Breast epithelium (tissue), 4 donors: ENCODE results near the gene VAMP1. TPM values are rescaled to one million over a fixed set of nuclear protein-coding genes. Genes with fewer than 3 reads are reported as not detected.
"Not testable (repeated sequence)": the region's sequence is repeated elsewhere in the genome, so short reads cannot be mapped to it uniquely, and the experiment has no call there.

Source experiments
- DNase-seq, 2 donors: peaks; one replicate each; pipeline ENCODE4 v3.0.0-alpha.2; 2019; ENCODE audit warnings: low spot score in 2 of 2
- H3K27ac ChIP-seq, 2 donors: fragments of 200-600 bp; sonication (generic) in 1 of 2; one replicate each; pipeline ENCODE4 v1.5.1; 2016 to 2019; ENCODE audit warnings: mild to moderate bottlenecking in 1 of 2
- H3K27me3 ChIP-seq, 2 donors: fragments of 200-600 bp; sonication (generic) in 1 of 2; one replicate each; pipeline versions ENCODE4 v1.5.1 to v1.6.0; 2017 to 2019; ENCODE audit warnings: control low read depth in 1 of 2, mild to moderate bottlenecking in 1 of 2
- H3K36me3 ChIP-seq: fragments of 200-600 bp; one replicate; pipeline ENCODE4 v1.5.1; 2019
- H3K4me1 ChIP-seq, 2 donors: fragments of 200-600 bp; sonication (generic); one replicate each; pipeline ENCODE4 v1.5.1; 2016 to 2019; ENCODE audit warnings: control low read depth in 1 of 2
- H3K4me3 ChIP-seq, 3 donors: fragments of 200-600 bp; sonication (generic); 1 replicate in 2 of 3; 2 replicates in 1 of 3; pipeline ENCODE4 v1.5.1; 2016 to 2019; ENCODE audit warnings: mild to moderate bottlenecking in 3 of 3, moderate library complexity in 2 of 3
- H3K9me3 ChIP-seq, 2 donors: fragments of 200-600 bp; sonication (generic) in 1 of 2; one replicate each; pipeline ENCODE4 v1.5.1; 2016 to 2019; ENCODE audit warnings: control low read depth in 1 of 2
- POLR2A ChIP-seq: fragments of 450-650 bp; IDR thresholded peaks from one replicate; pipeline ENCODE4 v1.6.1; 2016; ENCODE audit warnings: antibody characterized with exemption, mild to moderate bottlenecking, moderate library complexity
- POLR2AphosphoS5 ChIP-seq, 3 donors: sonication (generic); formaldehyde crosslinking; IDR thresholded peaks; one replicate each; pipeline ENCODE4 v1.6.1; 2017; ENCODE audit warnings: antibody characterized with exemption in 3 of 3
- intact Hi-C: fragments of 100-400 bp; cut with DNase I; formaldehyde crosslinking; loops from one replicate; pipeline ENCODE4 v1.15.1; 2023; ENCODE audit warnings: low total_unique reads
- total RNA-seq, 3 donors: library from RNA; depleted of rRNA; stranded (reverse); fragments of >200 nt; gene quantifications; one replicate each; pipeline ENCODE4 v1.1.0, GENCODE V29; 2016
- TF ChIP-seq, protein P1 (sequence below), 3 donors: fragments of 450-650 bp; IDR thresholded peaks; one replicate each; pipeline ENCODE4 v1.5.1; 2016 to 2017; ENCODE audit warnings: antibody characterized with exemption in 3 of 3, mild to moderate bottlenecking in 3 of 3, moderate library complexity in 3 of 3

VAMP1 gene
- total RNA-seq, 3 donors from 2014 or later = 8.2 to 12.5 (median 11.1) TPM

DNA sequence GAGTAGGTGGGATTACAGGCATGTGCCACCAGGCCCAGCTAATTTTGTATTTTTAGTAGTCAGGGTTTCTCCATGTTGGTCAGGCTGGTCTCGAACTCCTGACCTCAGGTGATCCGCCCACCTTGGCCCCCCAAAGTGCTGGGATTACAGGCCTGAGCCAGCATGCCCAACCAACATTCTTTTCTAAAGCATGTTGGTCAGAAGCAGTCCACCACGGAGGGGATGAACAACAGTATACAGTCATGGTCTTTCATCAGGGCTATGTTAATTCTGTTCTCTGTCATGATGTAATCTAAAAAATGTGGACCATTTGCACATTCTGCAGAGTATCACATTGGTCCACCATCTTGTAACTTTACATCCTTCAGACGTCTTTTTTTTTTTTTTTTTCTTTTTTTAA is 19.0 kb upstream of the VAMP1 start:
- DNase-seq = no peak
- H3K27me3 ChIP-seq = no peaks in the 10 kb centered on the region
- no peaks in the 10 kb centered on the region for H3K9me3 ChIP-seq
- H3K36me3 ChIP-seq = no peaks in the 10 kb centered on the region
- TF ChIP-seq, protein P1, sequence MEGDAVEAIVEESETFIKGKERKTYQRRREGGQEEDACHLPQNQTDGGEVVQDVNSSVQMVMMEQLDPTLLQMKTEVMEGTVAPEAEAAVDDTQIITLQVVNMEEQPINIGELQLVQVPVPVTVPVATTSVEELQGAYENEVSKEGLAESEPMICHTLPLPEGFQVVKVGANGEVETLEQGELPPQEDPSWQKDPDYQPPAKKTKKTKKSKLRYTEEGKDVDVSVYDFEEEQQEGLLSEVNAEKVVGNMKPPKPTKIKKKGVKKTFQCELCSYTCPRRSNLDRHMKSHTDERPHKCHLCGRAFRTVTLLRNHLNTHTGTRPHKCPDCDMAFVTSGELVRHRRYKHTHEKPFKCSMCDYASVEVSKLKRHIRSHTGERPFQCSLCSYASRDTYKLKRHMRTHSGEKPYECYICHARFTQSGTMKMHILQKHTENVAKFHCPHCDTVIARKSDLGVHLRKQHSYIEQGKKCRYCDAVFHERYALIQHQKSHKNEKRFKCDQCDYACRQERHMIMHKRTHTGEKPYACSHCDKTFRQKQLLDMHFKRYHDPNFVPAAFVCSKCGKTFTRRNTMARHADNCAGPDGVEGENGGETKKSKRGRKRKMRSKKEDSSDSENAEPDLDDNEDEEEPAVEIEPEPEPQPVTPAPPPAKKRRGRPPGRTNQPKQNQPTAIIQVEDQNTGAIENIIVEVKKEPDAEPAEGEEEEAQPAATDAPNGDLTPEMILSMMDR (IDR thresholded peaks at IDR 0.05) = no peak
- no peak for TF ChIP-seq POLR2A
- TF ChIP-seq POLR2AphosphoS5 (IDR thresholded peaks at IDR 0.05) = no peak
- H3K27ac ChIP-seq = no peak overlapping the region
- intact Hi-C loops = no loop called here
- H3K4me1 ChIP-seq = peaks cover 3 to 6% of the 10 kb centered on the region in 2 donors
- no peak overlapping the region for H3K4me3 ChIP-seq

DNA sequence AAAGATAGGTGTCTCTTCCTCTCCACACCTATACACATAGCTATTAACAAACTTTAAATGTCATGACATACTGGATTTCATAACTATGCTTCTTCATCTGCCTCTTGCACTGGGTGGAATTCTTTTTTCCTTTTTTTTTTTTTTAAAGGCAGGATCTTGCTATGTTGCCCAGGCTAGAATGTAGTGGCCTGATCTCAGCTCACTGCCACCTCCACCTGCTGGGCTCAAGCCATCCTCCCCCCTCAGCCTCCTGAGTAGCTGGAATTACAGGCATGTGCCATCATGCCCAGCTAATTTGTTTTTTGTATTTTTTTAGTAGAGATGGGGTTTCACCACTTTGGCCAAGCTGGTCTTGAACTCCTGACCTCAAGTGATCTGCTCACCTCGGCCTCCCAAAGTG is 17.8 kb upstream of the VAMP1 start:
- no peaks in the 10 kb centered on the region for H3K27me3 ChIP-seq
- intact Hi-C loops = no loop called here
- DNase-seq = no peak
- TF ChIP-seq POLR2AphosphoS5 (IDR thresholded peaks at IDR 0.05) = no peak
- TF ChIP-seq, protein P1 (IDR thresholded peaks at IDR 0.05) = no peak
- TF ChIP-seq POLR2A = no peak
- peaks cover 0 to 4% of the 10 kb centered on the region in 2 donors for H3K4me1 ChIP-seq
- no peaks in the 10 kb centered on the region for H3K36me3 ChIP-seq
- H3K27ac ChIP-seq = no peak overlapping the region
- H3K9me3 ChIP-seq = no peaks in the 10 kb centered on the region
- no peak overlapping the region for H3K4me3 ChIP-seq

DNA sequence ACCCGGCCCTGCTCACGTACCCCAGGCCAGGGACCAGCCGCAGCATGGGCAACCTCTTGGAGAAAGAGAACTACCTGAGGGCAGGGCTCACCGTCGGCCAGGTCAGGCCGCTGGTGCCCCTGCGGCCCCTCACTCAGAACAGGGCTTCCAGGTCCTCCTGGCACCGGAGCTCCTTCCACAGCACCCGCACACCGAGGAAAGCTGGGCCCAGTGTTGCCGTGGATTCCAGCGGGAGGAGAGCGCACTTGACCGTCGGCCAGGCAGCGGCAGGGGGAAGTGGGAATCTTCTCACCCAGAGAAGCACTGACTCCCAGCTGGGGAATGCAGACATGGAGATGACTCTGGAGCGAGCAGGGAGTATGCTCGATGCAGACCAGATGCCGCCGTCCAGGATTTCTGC is 7.9 kb upstream of the VAMP1 start:
- Histone ChIP-seq H3K36me3 (no peaks in the 10 kb centered on the region), H3K9me3 (no peaks in the 10 kb centered on the region), H3K27ac (no peak overlapping the region), H3K27me3 (no peaks in the 10 kb centered on the region), H3K4me3 (no peak overlapping the region), H3K4me1 (no peaks in the 10 kb centered on the region)
- DNase-seq = no peak
- TF ChIP-seq POLR2AphosphoS5 (IDR thresholded peaks at IDR 0.05) (no peak), POLR2A (no peak)
- TF ChIP-seq, protein P1 (IDR thresholded peaks at IDR 0.05) = no peak
- intact Hi-C loops = no loop called here

GRCh38 chr12:6477601-6478377 is 7.3 kb upstream of the VAMP1 start:
- intact Hi-C loops, H3K36me3 ChIP-seq, H3K4me3 ChIP-seq, H3K9me3 ChIP-seq, H3K27me3 ChIP-seq, H3K4me1 ChIP-seq, DNase-seq: not testable (repeated sequence)
- peak overlapping the region in 1 of 2 donors; percentile 31 for H3K27ac ChIP-seq

GRCh38 chr12:6476489-6476888 is 6.0 kb upstream of the VAMP1 start:
- Histone ChIP-seq H3K4me1 (no peaks in the 10 kb centered on the region), H3K27me3 (no peaks in the 10 kb centered on the region), H3K9me3 (no peaks in the 10 kb centered on the region), H3K4me3 (no peak overlapping the region), H3K27ac (peak overlapping the region; percentile 16 to 81), H3K36me3 (no peaks in the 10 kb centered on the region)
- DNase-seq = peak in 1 of 2 donors; percentile 65
- TF ChIP-seq POLR2A = no peak
- TF ChIP-seq, protein P1 (IDR thresholded peaks at IDR 0.05) = no peak
- TF ChIP-seq POLR2AphosphoS5 (IDR thresholded peaks at IDR 0.05) = no peak
- intact Hi-C loops = no loop called here

- H3K9me3 ChIP-seq, H3K36me3 ChIP-seq, H3K4me3 ChIP-seq, DNase-seq, H3K27me3 ChIP-seq, H3K4me1 ChIP-seq, intact Hi-C loops: not testable (repeated sequence)
- H3K27ac ChIP-seq = peak overlapping the region in 1 of 2 donors; percentile 57
Measured at GRCh38 chr12:6475233-6475975, 4.9 kb upstream of the VAMP1 start.
